Thyroid gland (tissue), 4 donors: ENCODE data around the gene AGBL3.

ENCODE experiments used
- POLR2A ChIP-seq, 2 donors: fragments of 450-650 bp; IDR thresholded peaks; one replicate each; pipeline ENCODE4 v1.6.1; 2017; ENCODE audit warnings: antibody characterized with exemption in 2 of 2, mild to moderate bottlenecking in 2 of 2, moderate library complexity in 1 of 2
- TF ChIP-seq, protein P1 (sequence below), 6 experiments: fragments of 200-600 bp in 3 of 6; fragments of 450-650 bp in 3 of 6; sonication (generic) in 3 of 6; IDR thresholded peaks; one replicate each; pipeline ENCODE4 v1.5.1; 2016 to 2019; ENCODE audit warnings: antibody characterized with exemption in 6 of 6, mild to moderate bottlenecking in 2 of 6, inconsistent platforms in 1 of 6, moderate library complexity in 1 of 6

DNA sequence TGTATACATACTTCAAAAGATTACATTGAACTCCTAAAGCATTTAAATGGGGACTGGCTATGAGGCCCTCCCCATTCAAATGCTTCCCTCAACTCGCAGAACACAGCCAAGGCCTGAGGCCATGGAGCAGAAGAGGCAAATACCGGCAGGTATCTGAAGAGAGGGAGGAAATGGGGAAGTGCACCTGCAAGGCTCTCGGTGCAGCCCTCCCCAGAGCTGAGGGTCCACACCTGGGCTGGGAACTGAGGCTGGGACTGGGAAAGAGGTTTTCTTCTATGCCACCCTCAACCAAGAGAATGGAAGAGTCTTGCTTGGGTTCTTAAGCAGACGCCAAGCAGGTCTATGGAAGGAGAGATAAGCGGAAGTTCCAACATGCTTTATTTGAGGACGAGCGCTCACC, 197.2 kb downstream of the AGBL3 start:
- no peak for TF ChIP-seq POLR2A (IDR thresholded peaks at IDR 0.05)
- TF ChIP-seq, protein P1, sequence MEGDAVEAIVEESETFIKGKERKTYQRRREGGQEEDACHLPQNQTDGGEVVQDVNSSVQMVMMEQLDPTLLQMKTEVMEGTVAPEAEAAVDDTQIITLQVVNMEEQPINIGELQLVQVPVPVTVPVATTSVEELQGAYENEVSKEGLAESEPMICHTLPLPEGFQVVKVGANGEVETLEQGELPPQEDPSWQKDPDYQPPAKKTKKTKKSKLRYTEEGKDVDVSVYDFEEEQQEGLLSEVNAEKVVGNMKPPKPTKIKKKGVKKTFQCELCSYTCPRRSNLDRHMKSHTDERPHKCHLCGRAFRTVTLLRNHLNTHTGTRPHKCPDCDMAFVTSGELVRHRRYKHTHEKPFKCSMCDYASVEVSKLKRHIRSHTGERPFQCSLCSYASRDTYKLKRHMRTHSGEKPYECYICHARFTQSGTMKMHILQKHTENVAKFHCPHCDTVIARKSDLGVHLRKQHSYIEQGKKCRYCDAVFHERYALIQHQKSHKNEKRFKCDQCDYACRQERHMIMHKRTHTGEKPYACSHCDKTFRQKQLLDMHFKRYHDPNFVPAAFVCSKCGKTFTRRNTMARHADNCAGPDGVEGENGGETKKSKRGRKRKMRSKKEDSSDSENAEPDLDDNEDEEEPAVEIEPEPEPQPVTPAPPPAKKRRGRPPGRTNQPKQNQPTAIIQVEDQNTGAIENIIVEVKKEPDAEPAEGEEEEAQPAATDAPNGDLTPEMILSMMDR (IDR thresholded peaks at IDR 0.05) = no peak
